Liver (tissue), 9 donors: ENCODE data around the gene NAPB. TPM values are rescaled to one million over a fixed set of nuclear protein-coding genes. Genes with fewer than 3 reads are reported as not detected.

Source experiments
- DNase-seq: peaks from one replicate; pipeline ENCODE4 v3.0.0-alpha.2; 2017; ENCODE audit warnings: low spot score
- H3K27ac ChIP-seq, 2 donors: one replicate each; pipeline ENCODE4 v1.7.0; 2013; ENCODE audit warnings: inconsistent platforms in 2 of 2, low read length in 2 of 2, control low read depth in 1 of 2, low read depth in 1 of 2, mild to moderate bottlenecking in 1 of 2
- H3K27me3 ChIP-seq, 4 donors: one replicate each; pipeline versions ENCODE4 v1.6.1 to v1.7.0; 2013; ENCODE audit warnings: low read length in 3 of 4, inconsistent platforms in 1 of 4, mild to moderate bottlenecking in 1 of 4, moderate library complexity in 1 of 4; ENCODE audit not compliant: control insufficient read depth in 4 of 4, insufficient read depth in 4 of 4
- H3K36me3 ChIP-seq, 4 donors: one replicate each; pipeline versions ENCODE4 v1.6.1 to v1.7.0; 2013; ENCODE audit warnings: low read length in 3 of 4, mild to moderate bottlenecking in 3 of 4, low read depth in 1 of 4, moderate library complexity in 1 of 4; ENCODE audit not compliant: control insufficient read depth in 4 of 4, insufficient read depth in 3 of 4
- H3K4me1 ChIP-seq, 4 donors: one replicate each; pipeline versions ENCODE4 v1.6.1 to v1.7.0; 2013; ENCODE audit warnings: low read length in 3 of 4, mild to moderate bottlenecking in 3 of 4, moderate library complexity in 1 of 4; ENCODE audit not compliant: control insufficient read depth in 4 of 4, insufficient read depth in 4 of 4
- H3K4me3 ChIP-seq, 3 donors: one replicate each; pipeline versions ENCODE4 v1.6.1 to v1.7.0; 2013; ENCODE audit warnings: low read length in 3 of 3, control low read depth in 1 of 3, low read depth in 1 of 3, mild to moderate bottlenecking in 1 of 3
- H3K9ac ChIP-seq, 2 donors: one replicate each; pipeline ENCODE4 v1.7.0; 2013; ENCODE audit warnings: low read length in 2 of 2, mild to moderate bottlenecking in 2 of 2, moderate library complexity in 2 of 2, control low read depth in 1 of 2, low read depth in 1 of 2
- H3K9me3 ChIP-seq, 4 donors: one replicate each; pipeline versions ENCODE4 v1.6.1 to v1.7.0; 2013; ENCODE audit warnings: low read length in 3 of 4; ENCODE audit not compliant: control insufficient read depth in 4 of 4
- EGR1 ChIP-seq, 2 donors: IDR thresholded peaks; 2 replicates each; pipeline ENCODE4 v1.6.1; 2016 to 2018; ENCODE audit warnings: antibody characterized with exemption in 2 of 2, low read depth in 2 of 2
- FOXA1 ChIP-seq: IDR thresholded peaks from 2 replicates; pipeline ENCODE4 v1.6.1; 2016; ENCODE audit warnings: antibody characterized with exemption
- FOXA2 ChIP-seq: IDR thresholded peaks from 2 replicates; pipeline ENCODE4 v1.6.1; 2016; ENCODE audit warnings: antibody characterized with exemption
- GABPA ChIP-seq, 2 donors: IDR thresholded peaks in 1 of 2; conservative IDR thresholded peaks in 1 of 2; 2 replicates each; pipeline ENCODE4 v1.6.1; 2016; ENCODE audit warnings: antibody characterized with exemption in 2 of 2, mild to moderate bottlenecking in 1 of 2, moderate library complexity in 1 of 2
- HNF4A ChIP-seq, 2 donors: conservative IDR thresholded peaks; 2 replicates each; pipeline ENCODE4 v1.6.1; 2016; ENCODE audit warnings: antibody characterized with exemption in 2 of 2, mild to moderate bottlenecking in 2 of 2
- HNF4G ChIP-seq: IDR thresholded peaks from 2 replicates; pipeline ENCODE4 v1.6.1; 2016; ENCODE audit warnings: antibody characterized with exemption
- JUND ChIP-seq, 2 donors: IDR thresholded peaks; 2 replicates each; pipeline ENCODE4 v1.6.1; 2016; ENCODE audit warnings: antibody characterized with exemption in 2 of 2
- NR2F2 ChIP-seq: IDR thresholded peaks from 2 replicates; pipeline ENCODE4 v1.6.1; 2016; ENCODE audit warnings: antibody characterized with exemption
- RAD21 ChIP-seq, 2 donors: IDR thresholded peaks; 2 replicates each; pipeline ENCODE4 v1.6.1; 2016; ENCODE audit warnings: antibody characterized with exemption in 2 of 2, mild to moderate bottlenecking in 2 of 2
- RXRA ChIP-seq, 2 donors: IDR thresholded peaks; 2 replicates each; pipeline ENCODE4 v1.6.1; 2017 to 2018; ENCODE audit warnings: antibody characterized with exemption in 2 of 2, mild to moderate bottlenecking in 1 of 2
- SP1 ChIP-seq: IDR thresholded peaks from 2 replicates; pipeline ENCODE4 v1.6.1; 2018; ENCODE audit warnings: antibody characterized with exemption, mild to moderate bottlenecking
- TAF1 ChIP-seq: conservative IDR thresholded peaks from 2 replicates; pipeline ENCODE4 v1.6.1; 2016; ENCODE audit warnings: antibody characterized with exemption, mild to moderate bottlenecking
- YY1 ChIP-seq: IDR thresholded peaks from 2 replicates; pipeline ENCODE4 v1.6.1; 2016; ENCODE audit warnings: antibody characterized with exemption, mild to moderate bottlenecking
- WGBS: extraction: QIAGEN DNeasy Blood & Tissue Kit; methylation state at CpG from one replicate; pipeline ENCODE4 v1.1.7; 2013; 5-methylcytosine and 5-hydroxymethylcytosine counted together
- polyA plus RNA-seq, 2 donors: library from polyadenylated mRNA; stranded (reverse) in 1 of 2; unstranded in 1 of 2; fragments of 200-250 nt in 1 of 2; fragments of >200 nt in 1 of 2; fragmentation: Nextera tagmentation in 1 of 2; extraction: Ambion mirVana in 1 of 2; gene quantifications; one replicate each; pipeline versions ENCODE4 v1.2.1 to v1.2.3, GENCODE V29; 2013 to 2015
- total RNA-seq, 2 donors: library from RNA; depleted of rRNA; stranded (reverse); fragments of >200 nt; gene quantifications; one replicate each; pipeline ENCODE4 v1.2.3, GENCODE V29; 2014
- TF ChIP-seq, protein P1 (sequence below): IDR thresholded peaks from 2 replicates; pipeline ENCODE4 v1.6.1; 2016; ENCODE audit warnings: antibody characterized with exemption
- TF ChIP-seq, protein P2 (sequence below): IDR thresholded peaks from 2 replicates; pipeline ENCODE4 v1.6.1; 2016; ENCODE audit warnings: antibody characterized with exemption, mild to moderate bottlenecking
- TF ChIP-seq, protein P3 (sequence below): fragments of 150-350 bp; IDR thresholded peaks from 2 replicates; pipeline ENCODE4 v1.5.1; 2017; ENCODE audit warnings: improper control_type of control experiment, low read depth, low read length; ENCODE audit not compliant: missing input control
- TF ChIP-seq, protein P4 (sequence below): IDR thresholded peaks from 2 replicates; pipeline ENCODE4 v1.6.1; 2016; ENCODE audit warnings: antibody characterized with exemption
- TF ChIP-seq, protein P5 (sequence below): IDR thresholded peaks from 2 replicates; pipeline ENCODE4 v1.6.1; 2016; ENCODE audit warnings: antibody characterized with exemption
- donor health status: healthy.
- donor health status: healthy.
- donor health status: healthy.
- donor health status: healthy.
- donor health status: healthy.

The NAPB gene
- total and polyA plus RNA-seq, 4 donors = 2.4 to 10.6 (median 4.5) TPM

DNA sequence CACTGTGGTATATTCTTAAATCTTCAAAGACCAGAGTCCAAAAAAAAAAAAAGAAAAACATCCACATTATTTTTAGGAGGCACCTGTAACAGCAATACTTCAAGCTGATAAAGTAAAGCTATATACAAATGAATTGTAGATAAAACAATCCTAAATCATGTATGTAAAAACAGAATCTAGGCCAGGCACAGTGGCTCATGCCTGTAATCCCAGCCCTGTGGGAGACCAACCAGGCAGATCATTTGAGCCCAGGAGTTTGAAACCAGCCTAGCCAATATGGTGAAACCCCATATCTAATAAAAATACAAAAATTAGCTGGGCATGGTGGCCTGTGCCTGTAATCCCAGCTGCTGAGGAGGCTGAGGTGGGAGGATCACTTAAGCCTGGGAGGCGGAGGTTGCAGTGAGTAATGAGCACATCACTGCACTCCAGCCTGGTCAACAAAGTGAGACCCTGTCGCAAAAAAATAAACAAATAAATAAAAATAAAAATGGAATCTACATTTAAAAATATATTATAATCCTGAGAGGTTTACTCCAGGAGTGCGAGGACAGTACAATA, 7.3 kb downstream of the NAPB start:
- no peak overlapping the region for H3K4me3 ChIP-seq
- no peaks in the 10 kb centered on the region for H3K36me3 ChIP-seq
- H3K4me1 ChIP-seq = peaks cover 0 to 14% (median 9%) of the 10 kb centered on the region in 4 donors
- no peak overlapping the region for H3K27ac ChIP-seq
- no peak overlapping the region for H3K9ac ChIP-seq
- no peaks in the 10 kb centered on the region for H3K27me3 ChIP-seq
- no peaks in the 10 kb centered on the region for H3K9me3 ChIP-seq
- DNase-seq = no peak
- no peak for TF ChIP-seq EGR1 (IDR thresholded peaks at IDR 0.05; ENCODE audit: low read depth in 2 of 2)
- TF ChIP-seq TAF1 = no peak
- WGBS = 98% methylated on average over 3 of the region's 3 CpGs

DNA sequence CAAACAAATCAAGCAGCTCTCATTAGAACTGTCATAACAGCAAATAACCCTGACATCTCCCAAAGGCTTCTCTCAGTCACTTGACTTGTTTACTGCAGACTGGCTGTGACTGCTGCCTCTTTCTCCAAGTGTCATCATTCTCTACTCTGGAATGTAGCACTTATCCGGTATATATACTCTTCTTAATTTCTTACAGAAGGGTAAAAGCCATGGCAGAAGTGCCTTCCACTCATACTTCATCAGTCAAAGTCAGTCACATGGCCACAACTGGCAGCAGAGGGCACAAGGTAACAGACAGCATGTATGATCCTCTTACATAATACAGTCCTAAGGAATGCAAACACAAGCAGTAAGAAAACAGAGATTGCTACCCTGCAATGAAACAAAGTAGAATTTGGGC, 9.3 kb downstream of the NAPB start:
- Histone ChIP-seq H3K4me3 (no peak overlapping the region), H3K4me1 (peaks cover 0 to 9% (median 9%) of the 10 kb centered on the region in 4 donors), H3K27me3 (no peaks in the 10 kb centered on the region), H3K9ac (no peak overlapping the region), H3K36me3 (no peaks in the 10 kb centered on the region), H3K27ac (no peak overlapping the region), H3K9me3 (no peaks in the 10 kb centered on the region)
- WGBS = 67% methylated on average over 1 of the region's 1 CpG
- TF ChIP-seq FOXA1 = no peak
- TF ChIP-seq RAD21 (IDR thresholded peaks at IDR 0.05) = peak in 1 of 2 donors; percentile 14
- TF ChIP-seq, protein P1, sequence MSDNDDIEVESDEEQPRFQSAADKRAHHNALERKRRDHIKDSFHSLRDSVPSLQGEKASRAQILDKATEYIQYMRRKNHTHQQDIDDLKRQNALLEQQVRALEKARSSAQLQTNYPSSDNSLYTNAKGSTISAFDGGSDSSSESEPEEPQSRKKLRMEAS = peak; percentile 26
- TF ChIP-seq HNF4A (conservative IDR thresholded peaks at IDR 0.05) = peak in 1 of 2 donors; percentile 20
- TF ChIP-seq HNF4G = no peak
- TF ChIP-seq RXRA (IDR thresholded peaks at IDR 0.05) = peak in 1 of 2 donors; percentile 34
- peak; percentile 13 for TF ChIP-seq YY1
- no peak for TF ChIP-seq NR2F2
- TF ChIP-seq GABPA (IDR thresholded peaks at IDR 0.05 in 1 of 2, conservative IDR thresholded peaks at IDR 0.05 in 1 of 2) = no peak
- no peak for TF ChIP-seq SP1
- TF ChIP-seq, protein P2, sequence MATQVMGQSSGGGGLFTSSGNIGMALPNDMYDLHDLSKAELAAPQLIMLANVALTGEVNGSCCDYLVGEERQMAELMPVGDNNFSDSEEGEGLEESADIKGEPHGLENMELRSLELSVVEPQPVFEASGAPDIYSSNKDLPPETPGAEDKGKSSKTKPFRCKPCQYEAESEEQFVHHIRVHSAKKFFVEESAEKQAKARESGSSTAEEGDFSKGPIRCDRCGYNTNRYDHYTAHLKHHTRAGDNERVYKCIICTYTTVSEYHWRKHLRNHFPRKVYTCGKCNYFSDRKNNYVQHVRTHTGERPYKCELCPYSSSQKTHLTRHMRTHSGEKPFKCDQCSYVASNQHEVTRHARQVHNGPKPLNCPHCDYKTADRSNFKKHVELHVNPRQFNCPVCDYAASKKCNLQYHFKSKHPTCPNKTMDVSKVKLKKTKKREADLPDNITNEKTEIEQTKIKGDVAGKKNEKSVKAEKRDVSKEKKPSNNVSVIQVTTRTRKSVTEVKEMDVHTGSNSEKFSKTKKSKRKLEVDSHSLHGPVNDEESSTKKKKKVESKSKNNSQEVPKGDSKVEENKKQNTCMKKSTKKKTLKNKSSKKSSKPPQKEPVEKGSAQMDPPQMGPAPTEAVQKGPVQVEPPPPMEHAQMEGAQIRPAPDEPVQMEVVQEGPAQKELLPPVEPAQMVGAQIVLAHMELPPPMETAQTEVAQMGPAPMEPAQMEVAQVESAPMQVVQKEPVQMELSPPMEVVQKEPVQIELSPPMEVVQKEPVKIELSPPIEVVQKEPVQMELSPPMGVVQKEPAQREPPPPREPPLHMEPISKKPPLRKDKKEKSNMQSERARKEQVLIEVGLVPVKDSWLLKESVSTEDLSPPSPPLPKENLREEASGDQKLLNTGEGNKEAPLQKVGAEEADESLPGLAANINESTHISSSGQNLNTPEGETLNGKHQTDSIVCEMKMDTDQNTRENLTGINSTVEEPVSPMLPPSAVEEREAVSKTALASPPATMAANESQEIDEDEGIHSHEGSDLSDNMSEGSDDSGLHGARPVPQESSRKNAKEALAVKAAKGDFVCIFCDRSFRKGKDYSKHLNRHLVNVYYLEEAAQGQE = no peak
- no peak for TF ChIP-seq FOXA2
- no peak for DNase-seq

DNA sequence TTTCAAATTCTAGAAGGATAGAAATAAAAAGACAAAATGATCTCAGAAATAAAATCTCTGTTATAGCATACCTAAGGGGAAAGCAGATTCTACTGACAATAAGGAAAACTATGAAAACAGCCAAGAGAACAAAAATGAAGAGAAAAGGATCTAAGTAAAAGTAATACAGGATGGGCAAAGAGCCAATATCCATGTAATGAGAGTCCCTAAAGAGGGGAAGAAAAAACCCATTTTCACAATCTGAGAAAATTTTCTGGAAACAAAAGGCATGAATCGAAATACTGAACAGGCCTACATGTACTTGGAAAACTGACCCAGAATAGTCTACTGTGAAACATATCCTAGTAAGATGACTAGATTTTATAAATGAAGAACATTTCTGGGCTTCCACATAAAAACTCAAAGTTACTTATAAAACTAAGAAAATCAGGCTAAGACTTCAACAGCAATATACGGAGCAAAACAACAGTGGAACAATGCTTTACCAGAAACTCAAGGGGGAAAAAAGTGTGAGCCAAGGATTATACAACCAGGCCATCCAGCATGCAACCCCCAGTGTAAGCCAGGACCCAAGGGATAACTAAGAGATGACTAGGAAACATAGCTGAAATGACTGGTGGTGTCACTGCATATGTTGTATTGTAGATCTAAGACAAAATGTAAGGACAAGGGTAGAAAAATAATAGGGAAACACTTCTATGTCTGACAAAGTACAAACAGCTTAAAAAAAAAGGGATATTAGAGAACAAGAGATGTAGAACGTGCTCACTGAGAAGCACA, 10.2 kb downstream of the NAPB start:
- H3K27ac ChIP-seq = no peak overlapping the region
- H3K36me3 ChIP-seq = no peaks in the 10 kb centered on the region
- H3K9me3 ChIP-seq = no peaks in the 10 kb centered on the region
- no peak overlapping the region for H3K4me3 ChIP-seq
- no peaks in the 10 kb centered on the region for H3K27me3 ChIP-seq
- DNase-seq = no peak
- H3K9ac ChIP-seq = no peak overlapping the region
- 98% methylated on average over 3 of the region's 3 CpGs for WGBS
- H3K4me1 ChIP-seq = peaks cover 3 to 13% (median 9%) of the 10 kb centered on the region in 4 donors
- TF ChIP-seq, protein P1 = no peak
- TF ChIP-seq, protein P3, sequence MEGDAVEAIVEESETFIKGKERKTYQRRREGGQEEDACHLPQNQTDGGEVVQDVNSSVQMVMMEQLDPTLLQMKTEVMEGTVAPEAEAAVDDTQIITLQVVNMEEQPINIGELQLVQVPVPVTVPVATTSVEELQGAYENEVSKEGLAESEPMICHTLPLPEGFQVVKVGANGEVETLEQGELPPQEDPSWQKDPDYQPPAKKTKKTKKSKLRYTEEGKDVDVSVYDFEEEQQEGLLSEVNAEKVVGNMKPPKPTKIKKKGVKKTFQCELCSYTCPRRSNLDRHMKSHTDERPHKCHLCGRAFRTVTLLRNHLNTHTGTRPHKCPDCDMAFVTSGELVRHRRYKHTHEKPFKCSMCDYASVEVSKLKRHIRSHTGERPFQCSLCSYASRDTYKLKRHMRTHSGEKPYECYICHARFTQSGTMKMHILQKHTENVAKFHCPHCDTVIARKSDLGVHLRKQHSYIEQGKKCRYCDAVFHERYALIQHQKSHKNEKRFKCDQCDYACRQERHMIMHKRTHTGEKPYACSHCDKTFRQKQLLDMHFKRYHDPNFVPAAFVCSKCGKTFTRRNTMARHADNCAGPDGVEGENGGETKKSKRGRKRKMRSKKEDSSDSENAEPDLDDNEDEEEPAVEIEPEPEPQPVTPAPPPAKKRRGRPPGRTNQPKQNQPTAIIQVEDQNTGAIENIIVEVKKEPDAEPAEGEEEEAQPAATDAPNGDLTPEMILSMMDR = no peak
- TF ChIP-seq, protein P4, sequence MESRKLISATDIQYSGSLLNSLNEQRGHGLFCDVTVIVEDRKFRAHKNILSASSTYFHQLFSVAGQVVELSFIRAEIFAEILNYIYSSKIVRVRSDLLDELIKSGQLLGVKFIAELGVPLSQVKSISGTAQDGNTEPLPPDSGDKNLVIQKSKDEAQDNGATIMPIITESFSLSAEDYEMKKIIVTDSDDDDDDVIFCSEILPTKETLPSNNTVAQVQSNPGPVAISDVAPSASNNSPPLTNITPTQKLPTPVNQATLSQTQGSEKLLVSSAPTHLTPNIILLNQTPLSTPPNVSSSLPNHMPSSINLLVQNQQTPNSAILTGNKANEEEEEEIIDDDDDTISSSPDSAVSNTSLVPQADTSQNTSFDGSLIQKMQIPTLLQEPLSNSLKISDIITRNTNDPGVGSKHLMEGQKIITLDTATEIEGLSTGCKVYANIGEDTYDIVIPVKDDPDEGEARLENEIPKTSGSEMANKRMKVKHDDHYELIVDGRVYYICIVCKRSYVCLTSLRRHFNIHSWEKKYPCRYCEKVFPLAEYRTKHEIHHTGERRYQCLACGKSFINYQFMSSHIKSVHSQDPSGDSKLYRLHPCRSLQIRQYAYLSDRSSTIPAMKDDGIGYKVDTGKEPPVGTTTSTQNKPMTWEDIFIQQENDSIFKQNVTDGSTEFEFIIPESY = no peak
- TF ChIP-seq HNF4G = no peak
- no peak for TF ChIP-seq FOXA2
- TF ChIP-seq GABPA (IDR thresholded peaks at IDR 0.05 in 1 of 2, conservative IDR thresholded peaks at IDR 0.05 in 1 of 2) = no peak
- no peak for TF ChIP-seq HNF4A (conservative IDR thresholded peaks at IDR 0.05)
- TF ChIP-seq JUND (IDR thresholded peaks at IDR 0.05) = no peak
- TF ChIP-seq, protein P5, sequence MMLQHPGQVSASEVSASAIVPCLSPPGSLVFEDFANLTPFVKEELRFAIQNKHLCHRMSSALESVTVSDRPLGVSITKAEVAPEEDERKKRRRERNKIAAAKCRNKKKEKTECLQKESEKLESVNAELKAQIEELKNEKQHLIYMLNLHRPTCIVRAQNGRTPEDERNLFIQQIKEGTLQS = no peak
- no peak for TF ChIP-seq EGR1 (IDR thresholded peaks at IDR 0.05; ENCODE audit: low read depth in 2 of 2)
- no peak for TF ChIP-seq YY1
- no peak for TF ChIP-seq TAF1
- TF ChIP-seq RXRA (IDR thresholded peaks at IDR 0.05) = no peak
- no peak for TF ChIP-seq FOXA1
- no peak for TF ChIP-seq NR2F2
- TF ChIP-seq SP1 = no peak
